Fibroblast of lung (primary cell): ENCODE results near the gene POU2F2.

Source experiments
- CTCF ChIP-seq, 2 donors: IDR thresholded peaks in 1 of 2; conservative IDR thresholded peaks in 1 of 2; 1 replicate in 1 of 2; 2 replicates in 1 of 2; pipeline ENCODE4 v1.5.1; 2011 to 2012; ENCODE audit warnings: low read length in 2 of 2, control low read depth in 1 of 2, inconsistent platforms in 1 of 2, low read depth in 1 of 2, mild to moderate bottlenecking in 1 of 2
- EZH2 ChIP-seq: IDR thresholded peaks from 2 replicates; pipeline ENCODE4 v1.5.1; 2012; ENCODE audit warnings: low read length, control low read depth, mild to moderate bottlenecking; ENCODE audit errors: missing control alignments

DNA sequence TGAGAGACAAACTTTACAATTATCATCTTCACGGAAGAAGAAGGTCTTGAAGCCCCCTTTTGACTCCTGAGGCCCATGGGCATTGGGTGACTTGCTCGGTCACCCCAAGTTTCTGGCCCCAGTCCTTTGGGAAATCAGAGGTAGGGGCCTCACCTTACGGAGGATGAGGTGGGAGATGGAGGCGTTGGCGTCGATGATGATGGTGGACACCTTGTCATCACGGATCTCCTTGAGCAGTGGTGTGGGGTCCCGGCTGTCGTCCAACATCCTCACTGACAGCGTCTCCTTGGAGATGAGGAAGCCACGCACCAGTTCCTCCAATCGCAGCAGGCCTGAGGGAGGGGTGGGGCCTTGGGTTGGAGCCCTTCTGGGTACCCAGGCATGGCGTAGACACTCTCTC, 73.0 kb downstream of the POU2F2 start:
- TF ChIP-seq CTCF (conservative IDR thresholded peaks at IDR 0.05 in 1 of 2, IDR thresholded peaks at IDR 0.05 in 1 of 2; ENCODE audit: low read depth in 1 of 2, low read length in 2 of 2): no peak
- TF ChIP-seq EZH2: no peak
